MM.1S (cell line): ENCODE results near the gene TBX4.

Experiments
- DNase-seq: peaks from one replicate; pipeline ENCODE4 v3.0.0-alpha.2; 2015
- H2AFZ ChIP-seq: fragments of 300-600 bp; sonication (generic); 2 replicates; pipeline ENCODE4 v1.6.0; 2016; ENCODE audit warnings: antibody characterized with exemption, low read length
- H3F3A ChIP-seq: fragments of 300-600 bp; sonication (generic); 2 replicates; pipeline ENCODE4 v1.6.1; 2016; ENCODE audit warnings: mild to moderate bottlenecking, antibody characterized with exemption, low read length, moderate library complexity, mixed read lengths; ENCODE audit not compliant: insufficient read depth
- H3K27ac ChIP-seq: fragments of 300-600 bp; sonication (generic); 2 replicates; pipeline ENCODE4 v1.5.1; 2016; ENCODE audit warnings: mild to moderate bottlenecking, low read length
- H3K27me3 ChIP-seq: fragments of 300-600 bp; sonication (generic); replicated peaks from 2 replicates; pipeline ENCODE4 v1.6.0; 2016; ENCODE audit warnings: low read length; ENCODE audit not compliant: insufficient read depth
- H3K36me3 ChIP-seq: fragments of 300-600 bp; sonication (generic); replicated peaks from 2 replicates; pipeline ENCODE4 v1.6.1; 2016; ENCODE audit warnings: mild to moderate bottlenecking, low read length, mixed read lengths; ENCODE audit not compliant: insufficient read depth
- H3K4me1 ChIP-seq: fragments of 300-600 bp; sonication (generic); 2 replicates; pipeline ENCODE4 v1.6.1; 2016; ENCODE audit warnings: low read length, mixed read lengths
- H3K4me2 ChIP-seq: fragments of 300-600 bp; sonication (generic); 2 replicates; pipeline ENCODE4 v1.6.0; 2016; ENCODE audit warnings: low read depth, low read length
- H3K4me3 ChIP-seq: fragments of 300-600 bp; sonication (generic); 2 replicates; pipeline ENCODE4 v1.5.1; 2016; ENCODE audit warnings: low read length, mixed read lengths
- H3K79me2 ChIP-seq: fragments of 300-600 bp; sonication (generic); 2 replicates; pipeline ENCODE4 v1.6.1; 2016; ENCODE audit warnings: mixed run types, low read length, mixed read lengths
- H3K9ac ChIP-seq: fragments of 300-600 bp; sonication (generic); 2 replicates; pipeline ENCODE4 v1.6.1; 2016; ENCODE audit warnings: low read length, mixed read lengths
- H3K9me2 ChIP-seq: fragments of 300-600 bp; sonication (generic); replicated peaks from 2 replicates; pipeline ENCODE4 v1.6.1; 2016; ENCODE audit warnings: mild to moderate bottlenecking, low read length, mixed read lengths; ENCODE audit not compliant: insufficient read depth
- H3K9me3 ChIP-seq: fragments of 300-600 bp; sonication (generic); replicated peaks from 2 replicates; pipeline ENCODE4 v1.6.1; 2016; ENCODE audit warnings: mild to moderate bottlenecking, low read length, mixed read lengths; ENCODE audit not compliant: insufficient read depth
- H4K20me1 ChIP-seq: fragments of 300-600 bp; sonication (generic); 2 replicates; pipeline ENCODE4 v1.6.1; 2016; ENCODE audit warnings: mild to moderate bottlenecking, low read length, moderate library complexity, mixed read lengths; ENCODE audit not compliant: insufficient read depth
- EZH2 ChIP-seq: fragments of 300-600 bp; sonication (generic); optimal IDR thresholded peaks from 2 replicates; pipeline ENCODE3; 2017; ENCODE audit warnings: low read depth, mild to moderate bottlenecking, antibody characterized with exemption, low read length, mixed read lengths
- EZH2phosphoT487 ChIP-seq: fragments of 300-600 bp; sonication (generic); IDR thresholded peaks from 2 replicates; pipeline ENCODE4 v1.6.1; 2018; ENCODE audit warnings: antibody characterized with exemption, low read length
- TF ChIP-seq, protein P1 (sequence below): fragments of 300-600 bp; sonication (generic); IDR thresholded peaks from 2 replicates; pipeline ENCODE4 v1.5.1; 2016; ENCODE audit warnings: antibody characterized with exemption, low read length, mixed read lengths

Gene TBX4

GRCh38 chr17:61482467-61482866 lies 30.2 kb downstream of the TBX4 start:
- H3K9me3 ChIP-seq, result no peaks in the 10 kb centered on the region
- no peak for TF ChIP-seq EZH2
- TF ChIP-seq, protein P1, sequence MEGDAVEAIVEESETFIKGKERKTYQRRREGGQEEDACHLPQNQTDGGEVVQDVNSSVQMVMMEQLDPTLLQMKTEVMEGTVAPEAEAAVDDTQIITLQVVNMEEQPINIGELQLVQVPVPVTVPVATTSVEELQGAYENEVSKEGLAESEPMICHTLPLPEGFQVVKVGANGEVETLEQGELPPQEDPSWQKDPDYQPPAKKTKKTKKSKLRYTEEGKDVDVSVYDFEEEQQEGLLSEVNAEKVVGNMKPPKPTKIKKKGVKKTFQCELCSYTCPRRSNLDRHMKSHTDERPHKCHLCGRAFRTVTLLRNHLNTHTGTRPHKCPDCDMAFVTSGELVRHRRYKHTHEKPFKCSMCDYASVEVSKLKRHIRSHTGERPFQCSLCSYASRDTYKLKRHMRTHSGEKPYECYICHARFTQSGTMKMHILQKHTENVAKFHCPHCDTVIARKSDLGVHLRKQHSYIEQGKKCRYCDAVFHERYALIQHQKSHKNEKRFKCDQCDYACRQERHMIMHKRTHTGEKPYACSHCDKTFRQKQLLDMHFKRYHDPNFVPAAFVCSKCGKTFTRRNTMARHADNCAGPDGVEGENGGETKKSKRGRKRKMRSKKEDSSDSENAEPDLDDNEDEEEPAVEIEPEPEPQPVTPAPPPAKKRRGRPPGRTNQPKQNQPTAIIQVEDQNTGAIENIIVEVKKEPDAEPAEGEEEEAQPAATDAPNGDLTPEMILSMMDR, result no peak
- no peak for TF ChIP-seq EZH2phosphoT487
- H2AFZ ChIP-seq, result no peak overlapping the region
- no peaks in the 10 kb centered on the region for H3F3A ChIP-seq
- H3K79me2 ChIP-seq, result no peaks in the 10 kb centered on the region
- no peaks in the 10 kb centered on the region for H4K20me1 ChIP-seq
- DNase-seq, result no peak
- H3K4me3 ChIP-seq, result no peak overlapping the region
- H3K9me2 ChIP-seq, result no peaks in the 10 kb centered on the region
- H3K4me2 ChIP-seq, result no peak overlapping the region
- H3K36me3 ChIP-seq, result no peaks in the 10 kb centered on the region
- no peaks in the 10 kb centered on the region for H3K4me1 ChIP-seq
- H3K9ac ChIP-seq, result no peak overlapping the region
- H3K27ac ChIP-seq, result no peak overlapping the region
- H3K27me3 ChIP-seq, result no peaks in the 10 kb centered on the region

DNA sequence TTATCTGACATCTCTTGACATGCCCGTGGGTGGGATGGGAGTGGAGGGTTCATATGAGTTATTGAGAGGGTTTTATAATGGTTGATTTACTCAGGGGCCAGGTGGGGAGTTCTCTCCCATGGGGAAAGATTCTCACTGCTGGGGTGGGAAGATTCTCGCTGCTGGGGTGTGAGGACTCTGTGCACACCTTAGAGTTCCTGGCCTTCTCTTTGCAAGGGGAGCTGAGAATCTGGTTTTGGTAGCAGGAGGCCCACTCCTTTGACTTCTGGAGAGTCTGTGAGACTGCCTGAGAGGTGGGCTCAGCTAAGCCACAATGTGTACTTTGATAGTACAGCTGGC lies 31.5 kb downstream of the TBX4 start:
- Histone ChIP-seq H3K9me2 (no peaks in the 10 kb centered on the region), H3K27ac (no peak overlapping the region), H3K36me3 (no peaks in the 10 kb centered on the region), H3K9me3 (no peaks in the 10 kb centered on the region), H2AFZ (no peak overlapping the region), H4K20me1 (no peaks in the 10 kb centered on the region), H3K27me3 (no peaks in the 10 kb centered on the region), H3K9ac (no peak overlapping the region), H3K4me2 (no peak overlapping the region), H3K4me1 (no peaks in the 10 kb centered on the region), H3K79me2 (no peaks in the 10 kb centered on the region), H3K4me3 (no peak overlapping the region), H3F3A (no peaks in the 10 kb centered on the region)
- TF ChIP-seq, protein P1, result no peak
- TF ChIP-seq EZH2phosphoT487 (no peak), EZH2 (no peak)
- DNase-seq, result no peak

DNA sequence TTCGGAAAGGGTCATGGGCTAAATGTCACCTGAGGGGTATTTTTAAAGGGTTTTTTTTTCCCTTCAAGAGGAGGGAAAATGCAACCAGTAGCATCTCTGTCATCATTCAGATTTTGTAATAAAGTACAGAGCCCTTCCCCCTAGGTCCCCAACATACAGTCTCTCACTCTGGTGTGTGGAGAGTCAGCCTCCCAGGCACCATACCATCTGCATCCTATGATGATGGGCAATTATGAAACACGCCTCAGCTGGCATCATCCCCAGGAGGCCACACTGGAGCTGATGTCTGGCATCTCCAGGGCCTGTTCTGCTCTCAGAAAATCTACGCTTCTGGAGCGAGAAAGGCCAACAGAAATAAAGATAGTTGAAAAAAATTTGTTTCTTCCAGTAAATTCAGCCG lies 32.0 kb downstream of the TBX4 start:
- Histone ChIP-seq H3F3A (no peaks in the 10 kb centered on the region), H3K79me2 (no peaks in the 10 kb centered on the region), H3K27me3 (no peaks in the 10 kb centered on the region), H3K9ac (no peak overlapping the region), H4K20me1 (no peaks in the 10 kb centered on the region), H3K4me1 (no peaks in the 10 kb centered on the region), H3K9me3 (no peaks in the 10 kb centered on the region), H2AFZ (no peak overlapping the region), H3K4me2 (no peak overlapping the region), H3K36me3 (no peaks in the 10 kb centered on the region), H3K4me3 (no peak overlapping the region), H3K27ac (no peak overlapping the region), H3K9me2 (no peaks in the 10 kb centered on the region)
- no peak for DNase-seq
- TF ChIP-seq, protein P1, result no peak
- no peak for TF ChIP-seq EZH2phosphoT487
- TF ChIP-seq EZH2, result no peak
